Astrocyte (in vitro differentiated cells and primary cell): ENCODE data around the gene PTGR3. TPM values are rescaled to one million over a fixed set of nuclear protein-coding genes. Genes with fewer than 3 reads are reported as not detected.

ENCODE experiments used
- DNase-seq: peaks from one replicate; pipeline ENCODE4 v3.0.0-alpha.2; 2010; ENCODE audit warnings: low read depth
- FAIRE-seq: peaks from 2 replicates; lab custom pipeline; 2011; peaks lifted over from hg19 to GRCh38; lab: Jason Lieb, UNC
- H2AFZ ChIP-seq: 2 replicates; pipeline ENCODE4 v1.6.0; 2012; ENCODE audit warnings: low read depth, low read length, inconsistent platforms
- H3K27ac ChIP-seq: 2 replicates; pipeline ENCODE4 v1.5.1; 2011; ENCODE audit warnings: low read depth, low read length, inconsistent platforms
- H3K27me3 ChIP-seq: 2 replicates; pipeline ENCODE4 v1.6.0; 2011; ENCODE audit warnings: low read length, inconsistent platforms; ENCODE audit not compliant: insufficient read depth
- H3K36me3 ChIP-seq: 2 replicates; pipeline ENCODE4 v1.5.1; 2011; ENCODE audit warnings: low read length, inconsistent platforms; ENCODE audit not compliant: insufficient read depth
- H3K4me1 ChIP-seq: 2 replicates; pipeline ENCODE4 v1.5.1; 2011; ENCODE audit warnings: low read length, inconsistent platforms; ENCODE audit not compliant: insufficient read depth
- H3K4me2 ChIP-seq: 2 replicates; pipeline ENCODE4 v1.6.0; 2012; ENCODE audit warnings: low read length, inconsistent platforms
- H3K4me3 ChIP-seq: 2 replicates; pipeline ENCODE4 v1.5.1; 2011; ENCODE audit warnings: low read depth, mild to moderate bottlenecking, low read length, inconsistent platforms; ENCODE audit not compliant: insufficient read depth
- H3K79me2 ChIP-seq: 2 replicates; pipeline ENCODE4 v1.6.0; 2012; ENCODE audit warnings: mild to moderate bottlenecking, low read length, inconsistent platforms; ENCODE audit not compliant: insufficient read depth
- H3K9ac ChIP-seq: 2 replicates; pipeline ENCODE4 v1.6.0; 2012; ENCODE audit warnings: mild to moderate bottlenecking, low read length, inconsistent platforms
- H3K9me3 ChIP-seq: 2 replicates; pipeline ENCODE4 v1.5.1; 2012; ENCODE audit warnings: low read depth, mild to moderate bottlenecking, low read length, inconsistent platforms; ENCODE audit not compliant: insufficient read depth
- H4K20me1 ChIP-seq: 2 replicates; pipeline ENCODE4 v1.6.0; 2012; ENCODE audit warnings: low read length, inconsistent platforms; ENCODE audit not compliant: insufficient read depth
- H3K27ac Mint-ChIP-seq: one replicate; pipeline ENCODE4 v1.8.0; 2021; ENCODE audit warnings: mild to moderate bottlenecking, mixed read lengths; ENCODE audit not compliant: unreplicated experiment
- H3K27me3 Mint-ChIP-seq: one replicate; pipeline ENCODE4 v1.8.0; 2021; ENCODE audit warnings: low read depth, mixed read lengths; ENCODE audit not compliant: unreplicated experiment
- H3K36me3 Mint-ChIP-seq: one replicate; pipeline ENCODE4 v1.8.0; 2021; ENCODE audit warnings: low read depth, mixed read lengths; ENCODE audit not compliant: unreplicated experiment
- H3K4me1 Mint-ChIP-seq: one replicate; pipeline ENCODE4 v1.8.0; 2021; ENCODE audit warnings: low read depth, mixed read lengths; ENCODE audit not compliant: unreplicated experiment
- H3K4me3 Mint-ChIP-seq: one replicate; pipeline ENCODE4 v1.8.0; 2021; ENCODE audit warnings: mild to moderate bottlenecking, moderate library complexity, mixed read lengths; ENCODE audit not compliant: unreplicated experiment
- H3K9me3 Mint-ChIP-seq: one replicate; pipeline ENCODE4 v1.8.0; 2021; ENCODE audit warnings: mild to moderate bottlenecking, mixed read lengths; ENCODE audit not compliant: unreplicated experiment
- CTCF ChIP-seq: IDR thresholded peaks from 2 replicates; pipeline ENCODE4 v1.5.1; 2011; ENCODE audit warnings: low read depth, mild to moderate bottlenecking, inconsistent platforms, low read length, moderate library complexity; ENCODE audit not compliant: insufficient read depth
- EZH2 ChIP-seq: IDR thresholded peaks from 2 replicates; pipeline ENCODE4 v1.6.1; 2012; ENCODE audit warnings: mild to moderate bottlenecking, low read length, inconsistent platforms; ENCODE audit not compliant: insufficient read depth
- total RNA-seq: library from RNA; stranded (reverse); gene quantifications from 2 replicates; pipeline ENCODE4 v1.2.1, GENCODE V29; 2021

Gene PTGR3
- total RNA-seq, 1 donor from 2014 or later: 8.4 TPM

GRCh38 chr18:75173738-75174137 is 35.2 kb downstream of the PTGR3 start:
- H3K27ac Mint-ChIP-seq: no peak overlapping the region
- H3K9me3 Mint-ChIP-seq: no peaks in the 10 kb centered on the region
- no peaks in the 10 kb centered on the region for H3K36me3 Mint-ChIP-seq
- DNase-seq: no peak
- H3K9me3 ChIP-seq: no peaks in the 10 kb centered on the region
- H2AFZ ChIP-seq: no peak overlapping the region
- no peaks in the 10 kb centered on the region for H4K20me1 ChIP-seq
- no peak overlapping the region for H3K4me2 ChIP-seq
- H3K9ac ChIP-seq: no peak overlapping the region
- no peaks in the 10 kb centered on the region for H3K4me1 Mint-ChIP-seq
- H3K27me3 ChIP-seq: no peaks in the 10 kb centered on the region
- H3K4me3 ChIP-seq: no peak overlapping the region
- H3K4me1 ChIP-seq: no peaks in the 10 kb centered on the region
- H3K79me2 ChIP-seq: no peaks in the 10 kb centered on the region
- H3K4me3 Mint-ChIP-seq: no peak overlapping the region
- no peak overlapping the region for H3K27ac ChIP-seq
- no peaks in the 10 kb centered on the region for H3K36me3 ChIP-seq
- H3K27me3 Mint-ChIP-seq: peaks cover 8% of the 10 kb centered on the region
- no peak for FAIRE-seq
- TF ChIP-seq EZH2 (no peak), CTCF (no peak)

GRCh38 chr18:75173125-75173432 is 35.9 kb downstream of the PTGR3 start:
- no peaks in the 10 kb centered on the region for H3K79me2 ChIP-seq
- H3K36me3 ChIP-seq: no peaks in the 10 kb centered on the region
- DNase-seq (no peak), FAIRE-seq (no peak)
- no peaks in the 10 kb centered on the region for H3K9me3 ChIP-seq
- H3K9ac ChIP-seq: no peak overlapping the region
- no peaks in the 10 kb centered on the region for H3K36me3 Mint-ChIP-seq
- no peaks in the 10 kb centered on the region for H3K4me1 Mint-ChIP-seq
- H3K4me2 ChIP-seq: no peak overlapping the region
- H3K4me1 ChIP-seq: no peaks in the 10 kb centered on the region
- H3K9me3 Mint-ChIP-seq: no peaks in the 10 kb centered on the region
- no peak overlapping the region for H3K27ac ChIP-seq
- H3K27me3 ChIP-seq: no peaks in the 10 kb centered on the region
- no peak overlapping the region for H2AFZ ChIP-seq
- H4K20me1 ChIP-seq: no peaks in the 10 kb centered on the region
- H3K4me3 ChIP-seq: no peak overlapping the region
- no peak overlapping the region for H3K27ac Mint-ChIP-seq
- no peak overlapping the region for H3K4me3 Mint-ChIP-seq
- H3K27me3 Mint-ChIP-seq: peaks cover 8% of the 10 kb centered on the region
- TF ChIP-seq EZH2: no peak
- TF ChIP-seq CTCF: no peak

GRCh38 chr18:75172299-75173124 is 36.4 kb downstream of the PTGR3 start:
- peaks cover 8% of the 10 kb centered on the region for H3K27me3 Mint-ChIP-seq
- Histone ChIP-seq H3K4me1 (no peaks in the 10 kb centered on the region), H2AFZ (no peak overlapping the region), H3K36me3 (no peaks in the 10 kb centered on the region), H3K9ac (no peak overlapping the region), H3K9me3 (no peaks in the 10 kb centered on the region), H3K4me2 (no peak overlapping the region), H3K79me2 (no peaks in the 10 kb centered on the region), H3K27ac (no peak overlapping the region), H3K4me3 (no peak overlapping the region), H3K27me3 (no peaks in the 10 kb centered on the region), H4K20me1 (no peaks in the 10 kb centered on the region)
- no peaks in the 10 kb centered on the region for H3K4me1 Mint-ChIP-seq
- H3K27ac Mint-ChIP-seq: no peak overlapping the region
- no peak for DNase-seq
- FAIRE-seq: no peak
- TF ChIP-seq CTCF (no peak), EZH2 (no peak)
- no peaks in the 10 kb centered on the region for H3K36me3 Mint-ChIP-seq
- H3K9me3 Mint-ChIP-seq: no peaks in the 10 kb centered on the region
- no peak overlapping the region for H3K4me3 Mint-ChIP-seq
